Muscle layer of colon (tissue), 2 donors: Measurements from ENCODE around the gene DCP2.

Experiments
- H3K27ac ChIP-seq: one replicate; pipeline ENCODE4 v1.7.0; 2013; ENCODE audit warnings: low read depth, mild to moderate bottlenecking, low read length, moderate library complexity
- H3K27me3 ChIP-seq, 2 donors: one replicate each; pipeline ENCODE4 v1.7.0; 2013; ENCODE audit warnings: low read length in 2 of 2, mild to moderate bottlenecking in 2 of 2; ENCODE audit not compliant: insufficient read depth in 2 of 2, control insufficient read depth in 1 of 2
- H3K36me3 ChIP-seq: one replicate; pipeline ENCODE4 v1.7.0; 2013; ENCODE audit warnings: mild to moderate bottlenecking, low read length; ENCODE audit not compliant: insufficient read depth
- H3K4me1 ChIP-seq: one replicate; pipeline ENCODE4 v1.7.0; 2013; ENCODE audit warnings: mild to moderate bottlenecking, low read length; ENCODE audit not compliant: insufficient read depth
- H3K4me3 ChIP-seq, 2 donors: one replicate each; pipeline ENCODE4 v1.7.0; 2013; ENCODE audit warnings: low read length in 2 of 2, low read depth in 1 of 2, mild to moderate bottlenecking in 1 of 2, moderate library complexity in 1 of 2
- H3K9ac ChIP-seq: one replicate; pipeline ENCODE4 v1.7.0; 2013; ENCODE audit warnings: low read length
- H3K9me3 ChIP-seq: one replicate; pipeline ENCODE4 v1.7.0; 2013; ENCODE audit warnings: mild to moderate bottlenecking, low read length
- donor health status: abdominal sarcoma.
- donor health status: Adenocarcinoma of cecum.

DCP2 gene

DNA sequence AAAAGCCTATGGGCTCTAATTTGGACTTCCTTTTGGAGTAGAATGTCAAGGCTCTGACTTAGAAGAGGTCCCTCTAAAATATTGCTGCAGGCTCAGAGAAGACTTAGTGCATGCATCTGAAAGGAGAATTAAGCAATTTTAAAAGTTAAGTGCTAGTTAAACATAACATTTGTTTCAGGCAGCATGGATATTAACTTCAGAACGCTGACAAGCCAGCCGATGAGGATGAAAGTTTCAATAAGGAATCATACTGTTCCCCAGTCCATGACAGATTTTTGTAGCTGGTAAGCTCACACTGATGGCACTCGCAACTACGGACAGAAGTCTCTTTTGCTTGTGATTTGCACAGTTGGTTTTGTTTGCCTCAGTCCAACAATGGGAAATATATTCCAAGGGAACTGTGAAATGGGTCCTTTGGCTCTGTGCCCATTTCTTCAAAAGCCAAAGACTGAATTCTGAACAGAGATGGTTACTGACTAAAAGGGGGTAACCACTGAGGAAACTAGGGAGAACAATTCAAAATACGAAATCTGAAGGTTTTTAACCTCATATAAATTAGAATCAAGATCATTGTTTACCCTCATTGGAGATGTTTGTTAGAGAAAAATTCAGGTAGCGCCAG lies 47.6 kb downstream of the DCP2 start:
- Histone ChIP-seq H3K4me3 (no peak overlapping the region), H3K36me3 (peaks cover 9% of the 10 kb centered on the region), H3K9me3 (no peaks in the 10 kb centered on the region), H3K27me3 (no peaks in the 10 kb centered on the region), H3K4me1 (no peaks in the 10 kb centered on the region), H3K27ac (no peak overlapping the region), H3K9ac (no peak overlapping the region)

- Histone ChIP-seq H3K9me3 (no peaks in the 10 kb centered on the region), H3K27me3 (no peaks in the 10 kb centered on the region), H3K4me3 (no peak overlapping the region), H3K36me3 (peaks cover 9% of the 10 kb centered on the region), H3K4me1 (no peaks in the 10 kb centered on the region), H3K9ac (no peak overlapping the region), H3K27ac (no peak overlapping the region)
Observed at GRCh38 chr5:113025596-113025995, 49.0 kb downstream of the DCP2 start.

DNA sequence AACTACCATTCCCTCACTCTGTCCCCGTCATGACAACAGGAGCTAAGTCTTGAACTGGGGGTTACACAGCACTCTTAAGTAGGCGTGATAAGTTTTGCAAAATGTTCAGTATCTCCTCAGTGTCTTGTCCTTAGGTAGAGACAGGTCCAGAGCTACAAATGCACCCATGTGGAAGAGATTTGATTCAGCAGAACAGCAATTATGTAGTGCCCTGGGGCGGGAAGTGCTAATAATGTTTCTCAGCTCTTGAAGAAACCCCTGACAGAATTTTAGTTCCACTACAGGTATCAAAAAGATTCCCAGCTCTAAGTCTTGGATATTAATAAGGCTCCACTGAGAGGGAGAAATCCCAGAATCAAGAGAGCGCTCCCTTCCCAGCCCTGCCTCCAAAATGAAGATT lies 49.6 kb downstream of the DCP2 start:
- H3K4me3 ChIP-seq, result no peak overlapping the region
- no peaks in the 10 kb centered on the region for H3K27me3 ChIP-seq
- H3K9ac ChIP-seq, result no peak overlapping the region
- H3K9me3 ChIP-seq, result no peaks in the 10 kb centered on the region
- H3K36me3 ChIP-seq, result peaks cover 9% of the 10 kb centered on the region
- H3K4me1 ChIP-seq, result no peaks in the 10 kb centered on the region
- no peak overlapping the region for H3K27ac ChIP-seq

DNA sequence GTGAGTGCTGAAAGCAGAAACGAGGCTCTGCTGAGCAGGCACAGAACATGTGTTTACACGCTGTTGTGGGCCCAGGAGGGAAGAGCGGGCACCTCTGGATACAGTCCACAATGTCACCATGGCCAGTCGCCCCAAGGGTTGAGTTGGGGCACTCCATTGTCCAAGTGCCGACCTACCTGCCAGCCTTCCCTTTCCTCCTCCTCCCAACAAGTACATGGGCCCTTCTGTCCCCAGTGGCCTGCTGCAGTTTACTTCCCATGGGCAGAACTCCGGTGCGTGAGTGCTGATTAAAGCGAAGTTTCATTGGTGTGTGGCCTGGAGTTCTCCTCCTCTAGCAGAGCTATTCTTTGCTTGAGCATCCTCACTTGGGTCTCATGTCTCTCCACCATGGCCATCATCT lies 50.4 kb downstream of the DCP2 start:
- peaks cover 9% of the 10 kb centered on the region for H3K36me3 ChIP-seq
- H3K4me3 ChIP-seq, result no peak overlapping the region
- H3K27ac ChIP-seq, result no peak overlapping the region
- H3K9ac ChIP-seq, result no peak overlapping the region
- H3K9me3 ChIP-seq, result no peaks in the 10 kb centered on the region
- H3K4me1 ChIP-seq, result no peaks in the 10 kb centered on the region
- no peaks in the 10 kb centered on the region for H3K27me3 ChIP-seq

DNA sequence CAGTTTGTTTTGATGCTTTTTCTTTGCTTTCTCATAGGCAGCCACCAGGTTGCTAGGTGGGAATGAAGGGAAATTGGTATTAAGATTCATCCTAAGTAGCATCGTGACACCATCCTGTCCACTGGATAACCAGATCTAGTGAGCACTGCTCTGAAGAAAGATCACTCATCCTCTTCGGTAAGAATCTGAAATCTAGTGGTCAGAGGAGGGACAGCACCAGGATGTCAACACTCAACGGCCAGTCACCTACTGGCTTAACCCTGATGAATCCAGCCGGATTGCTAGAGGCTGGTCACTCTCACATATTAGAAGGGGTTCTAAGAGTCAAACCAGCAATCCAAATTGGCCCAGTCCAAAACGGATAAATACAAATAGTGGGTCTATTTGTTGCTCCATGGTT lies 50.8 kb downstream of the DCP2 start:
- H3K4me1 ChIP-seq, result no peaks in the 10 kb centered on the region

GRCh38 chr5:113029614-113030013 lies 53.0 kb downstream of the DCP2 start:
- no peak overlapping the region for H3K9ac ChIP-seq
- H3K36me3 ChIP-seq, result peaks cover 3% of the 10 kb centered on the region
- no peak overlapping the region for H3K4me3 ChIP-seq
- H3K4me1 ChIP-seq, result no peaks in the 10 kb centered on the region
- H3K9me3 ChIP-seq, result no peaks in the 10 kb centered on the region
- no peaks in the 10 kb centered on the region for H3K27me3 ChIP-seq
- no peak overlapping the region for H3K27ac ChIP-seq

More for the DNA sequence above, 50.8 kb downstream of the DCP2 start:
- Histone ChIP-seq H3K27me3 (no peaks in the 10 kb centered on the region), H3K9me3 (no peaks in the 10 kb centered on the region), H3K9ac (no peak overlapping the region), H3K4me3 (no peak overlapping the region), H3K27ac (no peak overlapping the region), H3K36me3 (peaks cover 9% of the 10 kb centered on the region)

DNA sequence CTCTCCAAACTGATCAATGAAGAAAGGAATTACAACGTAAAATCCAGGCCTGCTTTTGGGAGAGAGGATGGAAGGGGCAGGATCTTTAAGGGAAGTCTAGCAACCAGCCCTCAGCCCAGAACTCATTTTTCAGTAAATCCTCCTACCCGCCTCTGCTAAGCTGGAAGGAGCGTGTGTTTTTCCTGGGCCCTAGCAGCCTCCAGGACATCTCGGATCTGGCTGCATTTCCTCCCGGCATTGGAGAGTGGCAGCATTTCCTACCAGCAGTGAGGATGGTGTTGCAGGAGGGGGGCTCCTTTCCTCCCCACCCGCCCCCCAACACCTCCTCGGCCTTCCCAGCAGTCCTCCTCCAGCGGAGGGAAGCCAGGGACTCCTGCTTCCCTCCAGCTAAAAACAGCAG lies 54.5 kb downstream of the DCP2 start:
- no peak overlapping the region for H3K9ac ChIP-seq
- no peaks in the 10 kb centered on the region for H3K36me3 ChIP-seq
- H3K4me3 ChIP-seq, result no peak overlapping the region
- H3K27me3 ChIP-seq, result no peaks in the 10 kb centered on the region
- H3K9me3 ChIP-seq, result no peaks in the 10 kb centered on the region
- H3K4me1 ChIP-seq, result no peaks in the 10 kb centered on the region
- no peak overlapping the region for H3K27ac ChIP-seq

DNA sequence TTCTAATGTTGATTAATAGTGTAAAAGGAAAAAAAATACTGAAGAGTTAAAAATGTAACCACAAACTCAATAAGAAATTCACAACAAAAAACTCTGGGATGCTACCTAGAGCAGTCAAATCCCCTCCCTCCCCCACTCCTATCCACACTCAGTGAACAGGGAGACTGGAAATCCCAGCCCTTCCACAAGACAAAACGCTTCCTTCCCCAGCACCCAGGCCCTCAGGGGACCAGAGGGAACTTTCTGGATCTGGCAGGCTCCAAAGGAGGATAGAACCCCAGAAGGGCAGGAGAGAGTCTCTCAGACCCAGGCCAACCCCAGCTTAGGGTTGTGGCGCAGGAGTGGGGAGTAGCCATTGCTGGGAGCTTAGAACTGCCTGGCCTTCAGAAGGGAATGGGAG lies 55.0 kb downstream of the DCP2 start:
- no peaks in the 10 kb centered on the region for H3K9me3 ChIP-seq
- no peak overlapping the region for H3K27ac ChIP-seq
- H3K27me3 ChIP-seq, result no peaks in the 10 kb centered on the region
- no peaks in the 10 kb centered on the region for H3K4me1 ChIP-seq
- no peaks in the 10 kb centered on the region for H3K36me3 ChIP-seq
- H3K4me3 ChIP-seq, result no peak overlapping the region
- H3K9ac ChIP-seq, result no peak overlapping the region

DNA sequence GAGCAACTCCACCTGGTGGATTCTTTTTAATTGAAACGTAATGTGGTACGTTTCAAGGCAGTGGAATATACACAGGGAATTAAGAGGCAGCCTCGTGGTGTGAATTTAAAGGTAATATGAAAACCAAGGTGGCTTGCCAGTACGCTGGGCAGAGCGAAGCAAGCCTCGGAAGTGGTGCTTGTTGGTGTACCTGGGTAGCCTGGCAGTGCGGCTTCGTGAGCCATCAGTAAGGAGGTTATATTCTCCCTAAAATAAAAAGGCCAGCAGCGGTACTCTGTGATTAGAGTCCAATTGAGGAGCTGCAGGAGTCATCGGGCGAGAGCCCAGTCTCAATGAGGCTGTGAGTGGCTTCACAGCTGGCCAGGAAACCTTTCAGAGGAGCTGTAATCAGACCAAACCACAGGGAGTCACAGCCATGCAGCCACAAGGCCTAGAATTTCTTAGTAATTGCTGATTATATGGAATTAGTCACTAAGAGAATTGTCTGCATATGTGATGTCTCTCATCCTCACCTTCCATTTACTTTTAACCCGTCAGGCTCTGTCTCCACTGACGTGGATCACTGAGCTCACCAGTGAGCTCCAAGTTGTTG lies 57.7 kb downstream of the DCP2 start:
- Histone ChIP-seq H3K9me3 (no peaks in the 10 kb centered on the region), H3K9ac (no peak overlapping the region), H3K4me1 (no peaks in the 10 kb centered on the region), H3K27ac (no peak overlapping the region), H3K4me3 (no peak overlapping the region), H3K36me3 (no peaks in the 10 kb centered on the region), H3K27me3 (no peaks in the 10 kb centered on the region)

- H3K27me3 ChIP-seq, result no peaks in the 10 kb centered on the region
- H3K36me3 ChIP-seq, result no peaks in the 10 kb centered on the region
- no peak overlapping the region for H3K4me3 ChIP-seq
- no peaks in the 10 kb centered on the region for H3K9me3 ChIP-seq
- no peaks in the 10 kb centered on the region for H3K4me1 ChIP-seq
- no peak overlapping the region for H3K9ac ChIP-seq
- no peak overlapping the region for H3K27ac ChIP-seq
Observed at GRCh38 chr5:113035096-113035495, 58.5 kb downstream of the DCP2 start.

DNA sequence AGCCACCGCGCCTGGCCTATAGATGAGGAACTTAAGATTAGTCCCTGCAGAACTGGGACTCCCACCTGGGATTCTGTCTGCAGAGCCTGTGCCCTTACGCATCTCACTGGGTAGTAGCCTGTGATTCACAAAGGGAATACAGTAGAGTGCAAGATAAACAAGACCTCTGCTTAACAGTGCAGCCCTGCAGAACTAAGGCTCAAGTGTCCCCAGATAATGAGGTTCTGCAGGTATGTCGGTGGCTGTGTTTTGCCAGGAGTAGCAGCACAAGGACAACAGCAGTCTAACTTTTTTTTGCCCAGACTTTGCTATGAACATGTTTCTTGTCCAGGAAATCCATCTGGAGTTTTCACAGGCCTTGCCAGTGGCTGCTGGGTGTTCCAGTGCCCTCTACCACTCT lies 59.7 kb downstream of the DCP2 start:
- Histone ChIP-seq H3K4me1 (no peaks in the 10 kb centered on the region), H3K27ac (no peak overlapping the region), H3K4me3 (no peak overlapping the region)

GRCh38 chr5:113036826-113037225 lies 60.2 kb downstream of the DCP2 start:
- no peaks in the 10 kb centered on the region for H3K36me3 ChIP-seq

More for the DNA sequence above, 59.7 kb downstream of the DCP2 start:
- Histone ChIP-seq H3K36me3 (no peaks in the 10 kb centered on the region), H3K9ac (no peak overlapping the region), H3K27me3 (no peaks in the 10 kb centered on the region), H3K9me3 (no peaks in the 10 kb centered on the region)

More at GRCh38 chr5:113036826-113037225, 60.2 kb downstream of the DCP2 start:
- Histone ChIP-seq H3K4me1 (no peaks in the 10 kb centered on the region), H3K27ac (no peak overlapping the region), H3K27me3 (no peaks in the 10 kb centered on the region), H3K9me3 (no peaks in the 10 kb centered on the region), H3K4me3 (no peak overlapping the region), H3K9ac (no peak overlapping the region)
